GM19193 (cell line): ENCODE results near the gene MTCL3.

Experiments used
- POLR2A ChIP-seq: IDR thresholded peaks from 4 replicates; pipeline ENCODE4 v1.6.1; 2011; ENCODE audit not compliant: insufficient read depth, insufficient read length; ENCODE audit errors: extremely low read depth

Gene MTCL3

DNA sequence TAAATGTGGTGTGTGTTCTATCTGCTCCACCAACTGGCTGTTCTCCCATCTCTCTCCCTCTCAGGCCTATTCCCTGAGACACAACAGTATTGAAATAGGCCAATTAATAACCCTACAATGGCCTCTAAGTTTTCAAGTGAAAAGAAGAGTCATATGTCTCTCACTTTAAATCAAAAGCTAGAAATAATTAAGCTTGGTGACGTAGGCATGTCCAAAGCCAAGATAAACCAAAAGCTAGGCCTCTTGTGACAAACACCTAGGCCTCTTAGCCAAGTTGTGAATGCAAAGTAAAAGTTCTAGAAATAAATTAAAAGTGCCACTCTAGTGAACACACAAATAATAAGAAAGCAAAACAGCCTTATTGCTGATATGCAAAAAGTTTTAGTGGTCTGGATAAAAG is 29.9 kb downstream of the MTCL3 start:
- no peak for TF ChIP-seq POLR2A

DNA sequence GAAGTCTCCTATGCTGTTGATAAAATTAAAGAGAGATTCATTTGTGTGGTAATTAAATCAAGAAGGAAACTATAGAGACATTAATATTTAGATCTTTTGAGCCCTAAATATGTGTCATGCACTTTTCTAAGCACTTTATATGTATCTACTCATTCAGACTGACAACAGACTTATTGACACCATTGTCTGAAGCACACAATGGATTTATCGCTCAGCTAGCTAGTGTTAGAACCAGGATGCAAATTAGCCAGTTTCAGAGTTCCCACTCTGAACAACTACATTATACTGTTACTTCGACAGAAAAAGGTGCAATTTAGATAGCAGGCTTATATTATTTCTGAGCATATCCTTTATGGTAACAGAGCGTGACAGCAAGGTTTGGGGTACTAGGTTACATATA is 32.2 kb downstream of the MTCL3 start:
- TF ChIP-seq POLR2A, result no peak

GRCh38 chr6:127484212-127484863 is 34.8 kb downstream of the MTCL3 start:
- TF ChIP-seq POLR2A, result no peak

GRCh38 chr6:127483399-127484055 is 35.6 kb downstream of the MTCL3 start:
- no peak for TF ChIP-seq POLR2A

DNA sequence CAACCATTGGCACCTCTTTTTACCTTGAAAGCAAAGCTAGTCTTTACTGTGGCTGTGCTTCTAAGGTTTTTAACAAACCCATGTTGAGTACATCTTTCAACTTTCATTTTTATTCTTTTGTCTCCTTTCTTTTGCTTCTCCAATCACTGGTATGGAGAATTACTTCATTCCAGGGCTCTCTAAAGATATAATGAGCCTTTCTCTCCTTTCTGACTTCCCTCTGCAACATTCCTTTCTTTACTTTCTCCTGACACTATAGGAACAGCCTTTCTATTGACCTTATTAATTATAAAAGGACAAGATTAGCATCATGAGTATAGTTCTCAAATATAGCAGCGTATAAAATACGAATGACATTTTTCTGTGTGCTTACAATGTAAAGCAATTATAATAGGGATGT is 36.8 kb downstream of the MTCL3 start:
- no peak for TF ChIP-seq POLR2A

DNA sequence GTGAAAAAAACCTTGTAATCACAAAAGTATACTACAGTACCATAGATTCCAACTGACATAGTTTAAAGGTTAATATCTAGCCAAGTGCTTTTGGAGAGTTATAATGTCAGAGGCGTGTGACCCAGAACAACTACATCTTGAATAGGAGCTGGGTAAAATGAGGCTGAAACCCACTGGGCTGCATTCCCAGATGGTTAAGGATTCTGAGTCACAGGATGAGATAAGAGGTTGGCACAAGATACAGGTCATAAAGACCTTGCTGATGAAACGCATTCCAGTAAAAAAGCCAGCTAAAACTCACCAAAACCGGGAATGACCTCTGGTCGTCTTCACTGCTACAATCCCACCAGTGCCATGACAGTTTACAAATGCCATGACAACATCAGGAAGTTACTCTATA is 37.5 kb downstream of the MTCL3 start:
- TF ChIP-seq POLR2A, result no peak

DNA sequence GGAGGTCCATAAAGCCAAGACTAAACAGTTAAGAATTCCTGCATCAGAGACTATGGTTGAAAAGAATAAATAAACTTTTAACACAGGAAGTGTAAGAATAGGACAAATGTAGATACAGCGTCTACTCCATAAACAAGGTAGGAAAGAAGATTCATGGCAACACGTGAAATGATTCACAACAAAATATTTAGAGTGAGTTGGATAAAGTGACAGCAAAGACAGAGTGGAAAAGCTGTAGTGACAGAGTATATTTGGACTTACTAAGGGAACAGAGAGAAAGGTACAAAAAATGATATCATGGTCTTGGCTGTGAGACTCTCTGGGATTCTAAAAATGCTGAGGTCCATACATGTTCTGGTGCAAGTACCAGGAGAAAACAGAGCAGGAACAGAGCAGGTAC is 38.0 kb downstream of the MTCL3 start:
- no peak for TF ChIP-seq POLR2A

DNA sequence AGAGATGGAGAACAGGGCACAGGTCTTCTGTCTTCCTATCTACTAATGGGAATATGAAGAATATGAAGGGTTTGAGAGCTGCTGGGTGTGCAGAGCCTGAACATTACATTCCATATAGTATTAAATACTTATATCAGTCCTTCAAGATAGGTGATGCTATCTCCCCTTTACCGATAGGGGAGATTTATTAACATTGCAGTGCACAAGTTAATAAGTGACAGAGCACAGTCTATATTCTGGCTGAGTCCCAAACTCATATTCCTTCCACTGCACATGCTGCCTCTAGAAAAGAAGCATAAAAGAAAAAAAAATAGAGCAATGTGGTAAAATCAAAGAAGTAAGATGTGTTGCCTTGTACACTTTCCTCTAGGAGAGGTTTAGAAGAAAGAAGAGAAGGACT is 41.5 kb downstream of the MTCL3 start:
- no peak for TF ChIP-seq POLR2A

DNA sequence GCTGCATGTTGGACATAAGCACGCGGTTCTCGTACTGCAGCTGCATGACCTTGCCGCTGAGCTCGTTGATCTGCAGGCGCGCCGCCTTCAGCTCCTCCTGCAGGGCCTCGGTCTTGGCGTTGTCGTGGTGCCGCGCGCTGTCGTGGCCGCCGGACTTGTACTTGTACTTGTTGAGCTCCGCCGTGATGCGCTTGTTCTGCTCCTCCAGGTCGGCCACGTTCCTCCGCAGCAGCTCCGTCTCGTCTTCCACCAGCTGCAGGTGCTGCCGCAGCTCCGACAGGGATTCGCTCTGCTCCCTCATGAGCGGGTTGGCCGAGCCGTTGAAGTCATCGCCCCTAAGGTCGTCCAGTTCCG is 43.3 kb downstream of the MTCL3 start:
- TF ChIP-seq POLR2A, result no peak

DNA sequence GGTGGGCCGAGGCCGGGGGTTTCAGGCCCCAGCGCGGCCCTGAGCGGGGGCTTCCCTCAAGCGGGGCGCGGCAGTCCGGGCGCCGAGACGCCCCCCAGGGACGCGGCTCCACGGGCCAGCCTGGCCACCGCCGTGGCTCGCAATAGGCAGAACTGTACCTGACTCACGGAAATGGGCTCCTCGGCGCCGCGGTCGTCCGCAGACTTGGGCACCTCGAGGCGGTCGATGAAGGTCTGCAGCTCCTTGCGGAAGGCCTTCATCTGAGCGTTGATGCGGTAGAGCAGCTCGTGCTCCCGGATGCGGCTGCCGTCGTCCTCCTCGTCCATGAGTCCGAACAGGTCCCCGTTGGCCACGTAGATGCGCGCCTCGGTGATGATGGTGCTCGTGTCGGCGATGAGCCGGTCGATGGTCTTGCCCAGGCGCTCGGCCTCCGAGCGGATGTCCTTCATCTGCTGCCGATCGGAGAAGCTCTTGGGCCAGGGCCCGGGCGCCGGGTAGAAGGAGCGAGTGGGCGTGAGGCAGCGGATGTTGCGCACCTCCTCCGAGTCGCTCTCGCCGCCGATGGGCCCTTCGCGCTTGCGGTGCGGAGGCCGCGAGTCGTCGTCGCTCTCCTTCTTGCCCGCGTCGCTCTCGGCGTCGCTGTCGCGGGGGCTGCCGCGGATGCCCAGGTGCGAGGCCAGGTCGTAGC is 43.9 kb downstream of the MTCL3 start:
- TF ChIP-seq POLR2A, result no peak

DNA sequence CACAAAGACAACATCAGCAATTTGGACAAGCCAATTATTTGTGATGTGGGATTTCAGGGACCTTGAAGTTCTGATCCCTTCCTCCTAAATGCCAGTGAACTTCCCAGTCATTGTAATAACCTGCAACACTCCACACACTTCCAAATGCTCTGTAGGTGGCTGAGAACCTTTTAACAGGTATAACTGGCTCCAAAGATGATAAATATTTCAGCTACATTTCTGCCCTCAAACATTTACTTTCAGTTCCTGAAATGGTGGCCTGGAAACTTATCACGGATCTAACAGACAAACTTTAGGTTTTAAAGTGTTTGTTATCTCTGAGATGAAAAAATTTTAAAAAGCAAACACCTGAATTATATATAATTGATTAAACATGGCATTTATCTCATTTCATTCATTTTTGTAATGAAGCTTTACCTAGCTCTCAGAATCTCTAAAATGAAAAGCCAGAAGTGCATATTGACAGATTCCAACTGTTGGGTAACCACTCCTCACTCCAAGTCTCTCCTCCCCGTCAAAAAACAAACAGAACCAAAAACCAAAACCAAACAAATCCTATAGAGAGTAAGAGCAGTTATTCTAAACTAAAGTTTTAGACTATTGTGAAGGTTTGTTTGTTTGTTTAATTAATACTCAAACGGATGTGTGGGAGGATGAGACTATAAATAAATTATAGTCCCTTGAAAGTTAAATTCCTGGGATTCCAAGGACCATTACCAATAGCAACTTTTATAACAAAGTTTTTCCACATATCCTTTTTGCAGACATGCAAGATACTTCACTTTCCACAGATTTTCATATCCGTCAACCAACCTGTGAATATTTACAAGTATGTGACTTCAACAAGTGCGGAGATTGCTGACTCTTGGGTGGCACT is 47.5 kb downstream of the MTCL3 start:
- no peak for TF ChIP-seq POLR2A

- TF ChIP-seq POLR2A, result no peak
These were observed 50.2 kb downstream of the MTCL3 start for GRCh38 chr6:127468936-127469335.

DNA sequence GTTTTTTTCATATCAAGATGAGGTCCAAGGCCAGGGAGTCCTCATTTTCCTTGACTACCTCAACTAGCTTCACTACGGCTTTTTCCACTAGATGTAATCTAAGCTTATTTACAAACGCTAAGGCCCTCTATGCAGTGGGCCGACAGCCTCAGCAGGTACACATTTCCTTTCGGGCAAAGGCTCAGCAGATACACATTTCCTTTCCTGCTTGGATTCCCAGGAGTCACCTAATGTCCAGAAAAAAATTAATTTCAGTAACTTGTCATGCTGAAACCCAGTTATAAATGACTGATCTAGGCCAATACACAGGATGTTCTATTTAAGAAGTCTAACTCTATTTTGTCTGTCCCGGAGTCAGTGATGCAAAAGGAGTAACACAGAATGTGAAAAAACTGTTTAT is 52.7 kb downstream of the MTCL3 start:
- TF ChIP-seq POLR2A, result no peak

- no peak for TF ChIP-seq POLR2A
These were observed 54.2 kb downstream of the MTCL3 start for GRCh38 chr6:127464881-127465459.

- no peak for TF ChIP-seq POLR2A
These were observed 54.8 kb downstream of the MTCL3 start for GRCh38 chr6:127464161-127464880.

DNA sequence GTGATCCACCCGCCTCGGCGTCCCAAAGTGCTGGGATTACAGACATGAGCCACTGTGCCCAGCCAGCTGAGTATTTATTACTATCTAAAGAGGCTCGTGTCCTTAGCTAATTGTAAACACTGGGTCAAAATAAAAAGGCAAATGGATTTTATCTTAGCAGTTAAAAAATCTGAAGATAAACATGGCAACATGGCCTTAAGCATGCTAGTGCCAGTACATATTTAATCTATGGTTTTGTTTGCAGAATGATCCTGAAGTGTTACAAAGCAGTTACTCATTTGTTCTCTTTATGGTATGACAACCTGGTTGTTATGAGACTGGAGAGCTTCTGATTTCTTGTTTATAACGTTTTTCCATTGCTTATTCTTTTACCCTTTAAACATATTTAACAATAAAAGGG is 56.1 kb downstream of the MTCL3 start:
- TF ChIP-seq POLR2A, result no peak
